NT2/D1 (cell line): ENCODE measurements around the gene NT5DC1.

Source experiments
- SUZ12 ChIP-seq: IDR thresholded peaks from 2 replicates; pipeline ENCODE4 v1.6.1; 2011; ENCODE audit not compliant: insufficient read length, insufficient read depth; ENCODE audit errors: extremely low read depth
- YY1 ChIP-seq: IDR thresholded peaks from 2 replicates; pipeline ENCODE4 v1.6.1; 2011; ENCODE audit not compliant: insufficient read length, insufficient read depth
- ZNF274 ChIP-seq: IDR thresholded peaks from 2 replicates; pipeline ENCODE4 v1.6.1; 2011; ENCODE audit warnings: mild to moderate bottlenecking, low read depth, low read length

GRCh38 chr6:116201538-116201937 lies 100.9 kb downstream of the NT5DC1 start:
- TF ChIP-seq YY1 (no peak), ZNF274 (no peak), SUZ12 (no peak)
